Activated effector memory CD4-positive, alpha-beta T cell treated with Interleukin-2 at 50 U/mL for 16 hours (primary cell): ENCODE measurements around the gene PNKP.

Experiments
- DNase-seq: peaks from one replicate; pipeline ENCODE4 v3.0.0-alpha.2; 2020

The PNKP gene

DNA sequence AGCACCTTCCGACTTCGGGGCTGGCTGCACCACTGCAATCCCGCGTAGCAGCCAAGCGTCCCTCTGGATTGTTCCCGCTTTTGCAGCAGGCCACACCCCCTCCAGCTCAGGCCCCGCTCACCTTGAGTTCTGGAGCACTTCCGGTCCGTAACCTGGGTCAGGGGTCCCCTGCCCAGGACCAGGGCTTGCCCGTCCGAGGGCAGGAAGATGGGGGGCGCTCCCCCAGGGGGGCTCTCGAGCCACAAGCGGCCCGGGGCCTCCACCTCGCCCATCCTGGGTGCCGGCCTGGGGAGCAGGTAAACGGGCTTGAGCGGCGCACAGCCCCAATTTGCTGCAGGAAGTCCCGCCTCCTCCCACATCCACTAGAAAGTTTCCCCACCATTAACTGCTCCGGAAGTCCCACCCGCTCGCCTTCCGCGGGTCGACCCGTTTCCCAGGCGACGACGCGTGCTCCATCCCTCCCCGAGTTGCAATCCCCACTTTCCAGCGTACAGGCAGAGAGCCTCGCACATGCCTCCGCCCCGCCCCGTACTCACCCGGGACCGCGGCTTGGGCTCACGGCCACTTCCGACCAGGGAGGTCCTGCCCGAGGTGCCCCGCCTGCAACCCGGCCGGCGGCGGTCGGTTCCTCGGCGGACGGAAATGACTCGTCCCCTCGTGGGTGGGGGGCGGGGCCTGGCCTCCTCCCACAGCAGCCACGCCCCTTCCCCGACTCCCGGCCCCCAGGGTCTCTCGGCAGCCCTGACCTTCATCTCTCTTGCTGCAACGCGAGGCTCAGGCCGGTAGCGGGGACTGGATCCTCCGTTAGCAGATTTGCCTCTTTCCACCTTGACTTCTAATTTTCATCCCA lies at the start of gene PNKP:
Gene PNKP, minus strand, starts transcription at position 644 of the 850 bp plus-strand sequence. Its CDS starts 372 bp downstream, at position 272.
- peak; percentile 85 for DNase-seq

DNA sequence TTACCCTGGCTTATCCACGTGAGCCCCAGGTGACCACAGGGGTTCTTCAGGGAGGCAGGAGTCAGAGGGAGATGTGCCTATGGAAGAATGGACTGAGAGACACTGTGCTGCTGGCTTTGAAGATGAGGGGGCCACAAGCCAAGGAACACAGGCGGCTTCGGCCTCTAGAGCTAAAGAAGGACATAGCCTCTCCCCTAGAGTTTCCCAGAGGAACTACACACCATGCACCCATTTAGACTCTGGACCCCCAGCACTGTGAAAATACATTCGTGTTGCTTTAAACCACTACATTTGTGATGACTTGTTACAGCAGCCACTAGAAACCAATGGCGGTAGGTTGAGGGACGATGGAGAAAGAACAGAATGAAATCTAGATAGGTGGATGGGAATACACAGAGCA lies 47.9 kb upstream of the PNKP start:
- DNase-seq, result no peak

DNA sequence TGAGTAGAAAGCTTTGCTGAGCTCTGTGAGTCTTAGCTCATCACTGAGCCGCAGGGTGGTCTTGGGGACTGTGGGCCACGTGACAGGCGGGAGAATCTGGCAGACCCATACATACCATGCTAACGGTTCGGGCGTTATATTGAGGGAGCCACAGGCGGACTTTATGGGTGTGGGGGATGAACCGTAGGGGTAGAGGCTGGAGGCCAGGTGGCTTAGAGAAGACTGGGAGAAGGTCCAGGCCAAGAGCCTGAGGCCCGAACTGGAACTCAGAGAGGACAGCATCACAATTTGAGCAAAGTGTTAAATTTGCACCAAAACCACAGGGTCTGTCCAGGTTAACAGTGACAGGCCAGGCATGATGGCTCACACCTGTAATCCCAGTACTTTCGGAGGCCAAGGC lies 46.3 kb upstream of the PNKP start:
- DNase-seq, result no peak

DNA sequence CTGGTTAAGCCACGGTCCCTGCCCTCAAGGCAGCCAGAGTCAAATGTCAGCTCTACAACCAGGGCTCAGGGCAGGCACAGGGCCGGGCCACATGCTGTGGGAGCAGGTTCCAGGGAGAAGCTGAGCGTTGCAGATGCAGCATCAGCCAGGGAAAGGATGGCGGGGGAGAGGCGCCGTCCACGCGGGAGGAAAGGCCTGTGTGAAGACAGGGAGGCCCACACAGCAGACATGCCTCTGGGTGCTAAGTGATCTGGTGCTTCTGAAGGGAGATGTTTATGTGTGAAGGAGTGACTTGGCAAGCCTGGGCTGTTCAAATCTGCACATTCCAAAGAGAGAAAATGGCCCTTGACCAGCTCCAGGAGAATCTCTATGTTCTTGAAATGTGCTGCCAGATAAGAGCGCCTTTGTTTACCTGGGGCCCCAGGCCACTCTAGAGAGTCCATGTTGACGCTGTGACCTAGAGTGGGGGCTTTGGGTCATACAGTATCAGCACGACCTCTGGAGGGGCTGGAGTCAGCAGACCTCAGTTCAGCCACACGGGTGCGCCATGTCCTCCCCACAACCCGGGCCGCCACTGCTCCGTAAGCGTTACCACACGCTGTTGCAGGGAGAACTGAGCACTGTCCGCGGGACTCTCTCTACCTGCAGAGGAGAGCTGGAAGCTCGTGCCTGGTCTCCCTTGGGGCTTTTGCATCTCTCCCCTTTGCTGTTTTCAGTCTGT lies 45.7 kb upstream of the PNKP start:
- no peak for DNase-seq

DNA sequence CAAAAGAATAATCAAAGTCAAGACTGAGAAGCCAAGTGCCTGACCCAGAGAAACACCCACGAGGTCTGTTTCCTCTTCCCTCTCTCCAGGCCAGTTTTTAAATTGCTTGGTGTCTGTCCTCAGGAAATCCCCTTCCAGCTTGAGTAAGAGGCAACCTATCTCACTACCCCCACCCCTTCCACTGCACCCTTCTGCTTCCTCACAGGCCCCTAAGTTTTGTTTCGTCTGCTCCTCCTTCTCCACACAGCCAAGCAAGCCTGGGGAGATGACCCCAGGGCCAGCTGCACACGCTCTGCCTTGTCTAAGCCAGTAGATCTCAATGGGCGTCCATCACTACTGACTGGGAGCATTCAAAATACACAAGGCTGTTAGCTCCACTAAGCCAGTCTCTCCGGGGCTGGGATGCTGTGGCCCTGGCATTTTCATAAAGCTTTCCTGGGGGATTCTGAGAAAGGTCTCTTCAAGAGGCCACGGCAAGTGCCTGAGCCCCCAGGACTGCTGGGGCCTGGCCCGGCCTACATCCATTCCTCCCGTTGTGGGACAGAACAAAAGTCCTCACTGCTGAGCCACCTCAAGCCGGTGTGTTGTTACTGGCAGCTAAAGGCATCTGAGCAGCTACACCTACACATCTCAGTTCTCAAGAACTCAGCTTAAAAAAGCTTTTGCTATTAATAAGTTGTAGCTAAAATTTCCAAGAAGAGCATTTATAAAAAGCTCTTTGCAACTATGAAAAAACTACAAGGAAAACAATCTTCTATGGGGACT lies 44.2 kb upstream of the PNKP start:
- no peak for DNase-seq

DNA sequence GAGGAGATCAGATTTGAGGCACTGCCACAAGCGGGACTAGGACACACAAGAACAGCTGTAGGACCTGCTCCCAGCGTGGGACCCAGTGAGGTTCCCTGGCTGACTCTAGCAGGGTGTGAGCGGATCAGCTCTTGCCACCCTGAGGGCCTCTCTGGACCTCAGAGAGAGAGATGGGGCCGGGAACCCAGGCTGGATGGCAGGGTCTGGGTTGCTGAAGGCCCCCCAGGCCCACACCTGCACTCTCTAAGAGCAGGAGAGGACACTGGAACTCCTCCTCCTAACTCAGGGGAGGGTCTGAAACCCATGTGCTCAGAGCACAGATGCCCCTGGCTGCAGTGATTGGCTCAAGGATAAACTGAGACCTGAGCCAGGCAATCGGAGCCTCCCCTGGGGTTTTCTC lies 42.8 kb upstream of the PNKP start:
- DNase-seq, result no peak

DNA sequence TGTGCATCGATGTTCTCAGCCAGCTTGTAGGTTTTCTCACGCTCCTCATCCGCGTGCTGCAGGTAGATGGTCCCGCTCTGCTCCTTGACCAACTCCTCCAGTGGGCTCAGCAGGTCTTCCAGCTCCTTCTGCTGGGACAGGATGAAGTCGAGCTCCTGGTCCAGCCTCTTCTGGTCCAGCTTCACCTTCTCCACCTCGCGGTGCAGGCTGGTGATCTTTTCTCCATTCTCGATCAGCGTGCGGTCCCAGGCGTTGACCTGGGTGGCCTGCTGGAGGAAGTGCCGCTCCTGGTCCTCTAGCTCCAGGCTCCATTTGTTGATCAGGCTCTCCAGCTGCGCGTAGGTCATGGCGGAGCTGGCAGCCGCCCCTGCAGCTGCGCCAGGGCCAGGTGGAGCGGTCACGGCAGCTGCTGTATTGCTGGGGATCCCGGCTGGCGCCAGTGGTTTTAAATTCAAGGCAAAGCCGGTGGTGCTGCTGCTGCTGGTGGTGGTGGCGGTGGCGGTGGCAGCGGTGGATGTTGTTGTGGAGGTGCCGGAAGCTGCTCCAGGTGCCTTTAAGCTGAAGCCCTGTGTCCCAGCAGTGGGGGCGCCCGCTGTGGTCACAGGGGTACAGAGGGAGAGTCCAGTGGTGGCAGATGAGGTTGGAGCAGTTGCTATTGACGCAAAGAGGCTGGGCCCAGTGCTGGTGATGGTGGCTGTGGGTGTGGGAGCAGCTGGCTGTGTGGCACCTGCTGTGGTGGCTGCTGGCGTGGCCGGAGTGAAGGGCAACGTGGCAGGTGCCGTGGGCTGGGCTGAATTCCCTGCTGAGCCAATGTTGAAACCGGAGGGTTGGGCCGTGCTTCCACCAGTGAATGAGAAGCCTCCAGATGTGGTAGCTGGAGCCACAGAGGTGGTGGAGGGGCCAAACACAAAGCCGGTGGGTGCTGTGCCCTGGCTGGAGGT lies 41.4 kb upstream of the PNKP start:
- no peak for DNase-seq

DNA sequence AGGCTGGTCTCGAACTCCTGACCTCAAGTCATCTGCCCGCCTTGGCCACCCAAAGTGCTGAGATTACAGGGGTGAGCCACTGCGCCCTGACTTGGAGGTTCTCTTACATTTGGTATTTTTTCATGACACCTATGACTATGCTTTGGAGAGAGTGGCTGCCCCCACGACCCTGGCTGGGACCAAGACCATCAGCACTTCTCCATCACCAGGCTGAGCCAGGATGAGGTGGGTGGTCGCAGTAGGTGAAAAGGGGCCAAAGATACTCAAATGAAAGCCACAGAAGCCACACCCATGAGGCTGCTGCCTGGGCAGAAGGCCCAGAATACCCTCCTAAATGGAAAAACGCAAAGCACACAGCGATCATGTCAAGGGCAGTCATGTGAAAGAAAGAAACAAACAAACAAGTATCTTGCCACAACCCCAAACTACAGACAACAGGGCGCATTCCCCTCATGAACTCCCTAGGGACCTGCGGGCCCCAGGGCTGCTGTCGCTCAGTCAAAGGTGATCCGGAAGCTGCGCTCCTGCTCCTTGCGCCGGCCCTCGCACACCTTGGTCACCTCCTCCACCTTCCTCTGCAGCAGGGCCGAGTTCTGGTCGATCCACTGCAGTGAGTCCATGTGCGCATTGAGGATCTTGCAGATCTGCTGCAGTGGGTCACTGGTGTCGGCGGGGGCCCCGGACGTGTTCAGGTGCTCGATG lies 40.5 kb upstream of the PNKP start:
- DNase-seq, result no peak

DNA sequence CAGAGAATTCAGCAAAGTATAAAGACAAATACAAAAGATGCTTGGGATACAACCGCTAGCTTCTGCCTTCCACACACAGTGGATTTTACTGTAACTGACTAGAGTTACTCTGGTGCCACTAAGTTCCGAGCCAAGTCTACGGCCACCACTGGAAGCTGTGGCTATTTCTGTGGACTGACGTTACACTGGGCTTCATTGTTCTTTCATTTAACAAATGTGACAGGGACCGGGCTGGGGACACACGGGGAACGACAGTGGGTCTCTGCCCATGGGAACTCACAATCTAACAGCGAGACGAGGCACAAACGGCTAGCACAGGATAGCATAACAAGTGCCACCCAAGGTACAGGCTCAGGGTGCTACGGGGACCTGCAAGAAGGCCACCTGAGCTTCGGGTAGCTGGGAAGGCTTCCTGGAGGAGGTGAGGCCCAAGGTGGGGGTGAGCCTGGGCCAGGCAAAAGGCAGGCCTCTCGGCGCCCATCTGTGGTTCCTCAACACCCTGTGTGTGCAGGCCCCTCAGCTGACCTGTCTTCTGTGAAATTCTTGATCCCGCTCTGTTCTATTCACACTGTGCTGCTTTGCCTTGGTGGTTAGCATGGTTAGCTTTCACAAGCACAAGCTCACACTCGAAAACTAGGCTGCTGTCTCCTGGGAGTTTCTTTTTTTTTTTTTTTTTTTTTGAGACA lies 39.6 kb upstream of the PNKP start:
- DNase-seq, result no peak

DNA sequence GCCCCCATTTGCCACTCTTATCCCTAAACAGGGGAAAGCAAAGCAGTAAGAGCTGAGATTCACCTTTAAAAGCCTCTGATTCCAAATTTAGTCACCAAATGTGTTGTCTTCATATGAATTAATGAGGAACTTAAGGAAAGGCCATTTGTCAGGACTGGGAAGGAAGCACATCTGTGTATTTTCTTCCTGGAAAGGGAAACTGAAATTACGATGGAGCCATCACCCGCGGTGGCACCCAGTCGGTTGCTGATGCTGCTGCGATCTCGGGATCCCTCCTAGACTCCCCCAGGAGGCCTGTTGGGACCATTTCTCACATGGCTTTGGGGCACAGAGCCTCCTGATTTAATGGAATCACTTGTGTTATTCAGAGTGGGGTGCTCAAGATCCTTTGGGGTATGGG lies 36.8 kb upstream of the PNKP start:
- no peak for DNase-seq

DNA sequence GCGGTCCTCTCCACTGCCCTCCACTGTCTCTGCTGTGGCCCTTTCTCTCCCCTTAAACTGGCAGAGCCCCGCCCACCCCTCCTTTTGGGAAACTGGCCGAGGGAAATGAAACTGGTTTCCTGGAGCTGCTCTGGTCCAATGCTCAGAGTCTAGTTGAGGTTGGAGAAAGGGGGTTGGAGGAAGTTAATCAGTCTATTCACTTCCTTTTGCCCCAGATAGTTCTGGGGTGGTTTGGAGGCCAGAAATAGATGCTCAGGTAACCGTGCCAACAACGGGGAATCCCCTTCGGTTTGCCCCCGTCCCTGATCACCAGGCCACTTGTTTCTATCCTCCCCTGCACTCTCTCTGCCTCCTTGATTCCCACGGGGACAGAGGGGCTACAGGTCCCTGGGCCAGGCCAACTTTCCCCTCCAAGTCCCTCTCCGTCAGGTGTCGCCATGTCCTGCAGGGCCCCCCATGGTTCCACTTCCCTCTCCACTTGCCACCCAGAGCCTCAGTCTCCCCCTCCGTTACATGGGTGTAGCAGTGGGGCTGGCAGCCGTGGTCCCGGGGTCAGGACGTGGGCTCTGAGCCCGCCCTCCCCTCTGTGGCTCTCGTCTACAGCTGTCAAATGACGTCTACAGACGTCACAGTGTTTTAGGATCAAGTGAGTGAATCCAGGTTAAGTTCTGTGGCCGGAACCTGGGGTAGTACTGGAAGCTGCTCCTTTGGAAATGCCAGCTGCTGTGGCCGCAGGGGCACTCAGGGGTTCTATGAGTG lies 29.7 kb upstream of the PNKP start, which contains the start of gene IL4I1:
Gene IL4I1, minus strand, starts transcription at position 25 of the 759 bp plus-strand sequence. CDS start 727 bp downstream, outside the sequence.
- peak; percentile 51 for DNase-seq

DNA sequence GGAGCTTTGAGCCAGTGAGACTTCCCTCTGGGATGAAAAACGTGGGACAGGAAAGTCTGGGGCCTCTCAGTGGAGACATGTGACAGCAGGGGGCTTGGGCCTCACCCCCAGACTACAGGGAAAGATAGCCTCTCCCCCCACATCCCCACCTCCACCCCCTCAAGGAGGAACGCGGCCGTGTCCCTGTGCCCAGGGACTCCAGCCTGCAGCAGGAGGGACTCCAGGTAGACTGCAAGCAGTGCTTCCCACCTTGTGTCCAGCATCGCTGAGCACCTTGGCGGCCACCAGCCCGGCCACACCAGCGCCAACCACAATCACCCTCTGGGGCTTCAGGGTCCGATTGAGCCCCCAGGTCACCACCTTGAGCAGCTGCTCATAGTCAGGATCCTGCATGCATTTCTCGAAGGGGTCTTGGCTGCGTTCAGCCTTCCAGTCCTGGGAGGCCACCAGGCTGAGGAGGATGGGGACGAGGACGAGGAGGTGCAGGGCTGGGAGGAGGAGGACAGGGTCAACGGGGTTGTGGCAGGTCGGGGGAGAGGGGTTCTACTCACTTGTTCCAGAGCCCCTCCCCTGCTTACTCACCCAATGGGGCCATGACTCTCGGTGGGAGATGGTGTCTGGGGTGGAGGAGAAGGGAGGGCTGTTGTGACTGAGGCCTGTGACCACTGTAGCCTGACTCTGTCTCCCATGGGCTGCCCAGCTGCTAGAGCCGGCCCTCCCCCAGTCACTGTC lies 28.4 kb upstream of the PNKP start:
- no peak for DNase-seq

DNA sequence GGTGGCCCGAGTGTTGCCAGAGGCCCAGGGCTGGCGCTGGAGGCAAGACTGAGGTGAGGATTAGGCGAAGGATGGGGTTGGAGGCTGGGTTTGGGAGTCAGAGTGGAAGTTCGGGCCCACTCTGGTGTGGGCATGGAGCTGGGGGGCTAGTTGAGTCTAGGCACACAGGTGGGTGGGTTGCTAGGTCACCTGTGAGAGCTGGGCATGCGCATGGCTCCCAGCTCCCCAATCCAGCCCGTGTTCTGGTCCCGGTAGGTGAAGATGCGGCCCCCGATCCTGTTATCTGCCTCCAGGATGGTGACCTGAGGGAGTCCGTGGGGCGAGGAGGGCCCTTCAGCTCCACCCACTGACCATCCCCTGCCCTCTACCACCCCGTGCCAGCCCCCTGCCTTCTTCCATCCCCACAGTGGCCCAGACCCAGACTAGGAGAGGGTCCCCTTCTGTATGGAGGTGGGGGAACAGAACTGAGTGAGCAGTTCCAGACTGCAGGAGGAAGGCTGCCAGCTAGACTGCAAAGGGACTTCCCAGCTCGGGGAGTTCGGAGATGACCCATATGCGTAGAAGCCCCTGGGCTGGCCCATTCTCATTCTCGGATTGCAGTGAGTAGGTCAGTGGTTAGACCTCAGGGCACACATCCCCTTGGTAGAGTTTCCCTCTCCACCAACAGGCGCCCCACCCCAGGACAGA lies 27.6 kb upstream of the PNKP start:
- DNase-seq, result no peak

DNA sequence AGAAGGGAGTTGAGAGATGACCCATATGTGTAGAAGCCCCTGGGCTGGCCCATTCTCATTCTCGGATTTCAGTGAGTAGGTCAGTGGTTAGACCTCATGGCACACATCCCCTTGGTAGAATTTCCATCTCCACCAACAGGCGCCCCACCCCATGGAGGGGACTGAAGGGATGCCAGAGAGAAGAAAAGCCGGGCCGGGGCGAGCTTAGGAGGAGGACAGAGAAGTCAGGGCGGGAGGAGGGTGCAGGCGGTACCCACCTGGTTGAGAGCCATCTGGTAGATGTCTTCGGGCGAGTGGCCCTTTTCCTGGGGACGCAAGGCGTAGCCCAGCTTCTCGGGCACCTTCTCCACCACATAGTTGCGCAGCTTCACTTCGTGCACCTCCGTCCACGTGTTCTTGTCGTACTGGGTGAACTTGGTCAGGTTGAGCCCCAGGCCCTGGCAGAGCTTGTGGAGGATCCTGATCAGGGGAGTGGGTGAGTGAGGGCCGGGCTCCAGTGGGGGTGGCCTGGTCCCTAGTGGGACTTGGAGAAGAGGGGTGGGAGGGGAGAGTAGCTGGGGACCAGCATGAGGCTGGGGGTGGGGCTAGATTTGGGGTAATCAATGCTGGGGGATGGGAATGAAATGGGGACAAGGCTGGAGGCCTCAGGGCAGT lies 26.8 kb upstream of the PNKP start:
- no peak for DNase-seq

DNA sequence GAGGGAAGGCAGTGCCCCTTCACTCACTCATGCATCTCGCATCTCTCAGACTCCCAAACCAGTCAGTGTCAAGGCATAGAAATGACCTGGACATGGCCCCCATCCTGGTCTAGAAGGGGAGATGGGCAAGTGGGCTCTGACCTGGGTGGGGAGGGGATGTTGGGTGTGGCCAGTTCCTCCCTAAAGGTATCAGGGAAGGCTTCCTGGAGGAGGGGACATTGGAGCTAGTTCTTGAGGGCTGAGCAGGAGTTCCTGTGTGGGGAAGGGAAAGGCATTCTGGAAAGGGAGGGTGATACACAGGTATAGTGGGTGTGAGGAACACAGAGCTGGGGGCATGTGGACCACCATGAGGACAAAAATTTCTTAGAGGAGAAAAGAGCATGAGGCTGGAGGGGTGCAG lies 25.3 kb upstream of the PNKP start:
- no peak for DNase-seq

DNA sequence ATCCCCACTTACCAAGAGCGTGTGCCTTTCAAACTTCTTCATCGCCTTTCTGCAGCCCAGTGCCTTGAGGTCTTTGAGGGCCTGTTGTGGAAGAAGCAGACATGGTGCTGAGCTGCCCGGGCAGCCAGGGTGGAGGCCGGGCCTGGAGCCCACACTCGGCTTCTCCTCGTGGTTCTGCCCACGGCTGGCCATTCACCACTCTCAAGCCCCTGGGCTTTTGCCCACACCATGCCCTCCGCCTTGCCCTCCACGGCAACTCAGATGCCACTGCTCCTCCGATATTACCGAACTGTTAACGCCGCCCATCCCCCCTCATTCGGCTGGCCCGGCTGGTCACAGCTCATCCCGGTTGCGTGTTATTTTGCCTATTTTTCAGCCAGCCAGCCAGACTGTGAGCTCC lies 24.0 kb upstream of the PNKP start:
- no peak for DNase-seq

DNA sequence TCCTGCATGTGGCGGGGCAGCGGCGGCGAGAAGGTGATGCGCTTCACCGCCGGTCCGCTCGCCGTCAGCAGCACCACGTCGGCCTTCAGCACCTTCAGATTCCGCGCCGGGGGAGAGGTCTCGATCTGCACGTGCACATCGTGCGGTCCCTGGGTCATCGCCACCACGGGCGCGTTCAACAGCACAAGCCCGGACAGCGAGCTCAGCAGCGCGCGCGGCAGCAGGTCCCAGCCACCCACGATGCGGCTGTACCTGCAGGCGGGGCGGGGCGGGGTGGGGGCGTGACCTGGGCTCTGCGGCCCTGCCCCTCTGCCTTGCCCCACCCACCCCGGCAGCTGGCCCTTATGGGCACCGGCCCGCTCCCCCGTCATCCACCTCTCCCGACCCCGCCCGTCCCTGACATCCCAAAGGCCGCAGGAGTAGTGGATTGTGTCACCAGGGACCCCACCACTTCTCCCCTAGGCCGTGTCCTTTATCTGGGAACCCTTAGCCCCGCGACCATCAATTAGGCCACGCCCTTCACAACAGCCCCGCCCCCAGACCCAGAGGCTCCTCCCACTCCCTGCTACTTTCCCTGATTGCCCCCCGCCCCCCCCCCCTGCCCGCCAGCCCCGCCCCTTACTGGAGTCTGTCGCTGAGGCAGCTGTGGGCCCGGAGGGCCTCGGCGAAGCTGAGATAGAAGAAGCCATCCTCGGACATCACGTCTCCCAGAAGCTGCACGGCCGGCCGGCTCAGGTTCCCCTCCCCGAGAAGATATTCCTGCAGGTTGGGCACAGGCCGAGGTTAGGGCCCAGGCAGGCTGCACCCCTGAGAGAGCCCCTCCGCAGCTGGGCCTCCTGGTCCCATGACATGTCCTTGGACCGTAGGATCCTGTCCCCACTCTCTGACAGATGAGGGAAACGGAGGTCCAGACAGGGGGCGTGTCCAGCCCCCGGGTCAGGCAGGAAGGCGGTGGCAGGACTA lies 23.3 kb upstream of the PNKP start:
- peak; percentile 64 for DNase-seq
